SU-DHL-6 (cell line): Measurements from ENCODE around the gene ANKRD60.

Source experiments
- H2AFZ ChIP-seq: fragments of 200-600 bp; sonication (generic); 2 replicates; pipeline ENCODE4 v1.6.1; 2014; ENCODE audit warnings: low read depth, mild to moderate bottlenecking, moderate library complexity, mixed read lengths, antibody characterized with exemption, low read length; ENCODE audit not compliant: severe bottlenecking
- H3F3A ChIP-seq: fragments of 200-600 bp; shearing (Covaris generic); 2 replicates; pipeline ENCODE4 v1.6.0; 2016; ENCODE audit warnings: antibody characterized with exemption, mild to moderate bottlenecking; ENCODE audit not compliant: insufficient read depth
- H3K27ac ChIP-seq: fragments of 200-600 bp; sonication (generic); 2 replicates; pipeline ENCODE4 v1.5.1; 2016; ENCODE audit warnings: low read depth, mild to moderate bottlenecking, low read length, moderate library complexity, mixed read lengths
- H3K27me3 ChIP-seq: fragments of 200-600 bp; sonication (generic), shearing (Covaris generic); 2 replicates; pipeline ENCODE4 v1.6.0; 2014; ENCODE audit warnings: mild to moderate bottlenecking, low read length
- H3K36me3 ChIP-seq: fragments of 200-600 bp; sonication (generic); 2 replicates; pipeline ENCODE4 v1.6.1; 2014; ENCODE audit warnings: mild to moderate bottlenecking, low read length, mixed read lengths
- H3K4me2 ChIP-seq: fragments of 300-600, 200-600 bp; shearing (Covaris generic), sonication (generic); 2 replicates; pipeline ENCODE4 v1.6.0; 2014; ENCODE audit warnings: low read length, low read depth, mild to moderate bottlenecking; ENCODE audit not compliant: poor library complexity, severe bottlenecking
- H3K4me3 ChIP-seq: fragments of 200-600 bp; sonication (generic); 2 replicates; pipeline ENCODE4 v1.5.1; 2014; ENCODE audit warnings: antibody characterized with exemption, low read length, mild to moderate bottlenecking, mixed read lengths; ENCODE audit not compliant: insufficient read depth, poor library complexity, severe bottlenecking
- H3K79me2 ChIP-seq: fragments of 200-600 bp; sonication (generic); 2 replicates; pipeline ENCODE4 v1.6.1; 2014; ENCODE audit warnings: mild to moderate bottlenecking, low read length, moderate library complexity; ENCODE audit not compliant: insufficient read depth
- H3K9ac ChIP-seq: fragments of 200-600 bp; sonication (generic); 2 replicates; pipeline ENCODE4 v1.7.0; 2014; ENCODE audit warnings: mild to moderate bottlenecking, low read length
- H3K9me2 ChIP-seq: fragments of 200-600 bp; sonication (generic); replicated peaks from 2 replicates; pipeline ENCODE4 v1.6.1; 2014; ENCODE audit warnings: low read length; ENCODE audit not compliant: insufficient read depth
- H3K9me3 ChIP-seq: fragments of 200-600 bp; sonication (generic); 2 replicates; pipeline ENCODE4 v1.6.1; 2014; ENCODE audit warnings: low read length, mixed read lengths; ENCODE audit not compliant: insufficient read depth
- H4K20me1 ChIP-seq: fragments of 200-600 bp; sonication (generic); 2 replicates; pipeline ENCODE4 v1.6.1; 2014; ENCODE audit warnings: low read depth, mild to moderate bottlenecking, antibody characterized with exemption, low read length, moderate library complexity, mixed read lengths
- EZH2phosphoT487 ChIP-seq: fragments of 200-600 bp; sonication (generic), shearing (Covaris generic); conservative IDR thresholded peaks from 2 replicates; pipeline ENCODE4 v1.6.1; 2018; ENCODE audit warnings: mild to moderate bottlenecking, antibody characterized with exemption, low read length, moderate library complexity, mixed read lengths
- TF ChIP-seq, protein P1 (sequence below): fragments of 200-600 bp; sonication (generic); IDR thresholded peaks from one replicate; pipeline ENCODE4 v1.5.1; 2017; ENCODE audit warnings: antibody characterized with exemption, mild to moderate bottlenecking, low read length, moderate library complexity; ENCODE audit not compliant: insufficient read depth, poor library complexity, severe bottlenecking

ANKRD60 gene

DNA sequence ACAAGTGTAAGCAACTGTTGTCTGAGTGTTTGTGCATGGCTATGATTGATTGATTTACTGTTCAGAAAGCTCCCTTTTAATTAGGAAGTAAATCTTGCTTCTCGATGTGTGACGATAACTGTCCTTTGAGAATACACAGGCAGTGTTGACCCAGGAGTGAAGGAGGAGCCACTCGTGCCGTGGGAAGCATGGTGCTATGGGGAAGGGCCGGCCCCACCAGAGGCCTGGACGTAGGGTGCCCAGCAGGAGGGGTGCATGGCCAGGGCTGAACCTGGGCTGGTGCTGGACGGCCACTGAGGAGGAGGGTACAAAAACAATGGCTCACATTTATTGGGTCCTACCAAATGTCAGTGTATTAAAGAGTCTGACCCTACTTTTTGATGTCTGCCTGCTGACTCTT is 60.7 kb downstream of the ANKRD60 start:
- no peaks in the 10 kb centered on the region for H3K9me3 ChIP-seq
- no peaks in the 10 kb centered on the region for H4K20me1 ChIP-seq
- H3K79me2 ChIP-seq = no peaks in the 10 kb centered on the region
- no peak overlapping the region for H2AFZ ChIP-seq
- TF ChIP-seq, protein P1, sequence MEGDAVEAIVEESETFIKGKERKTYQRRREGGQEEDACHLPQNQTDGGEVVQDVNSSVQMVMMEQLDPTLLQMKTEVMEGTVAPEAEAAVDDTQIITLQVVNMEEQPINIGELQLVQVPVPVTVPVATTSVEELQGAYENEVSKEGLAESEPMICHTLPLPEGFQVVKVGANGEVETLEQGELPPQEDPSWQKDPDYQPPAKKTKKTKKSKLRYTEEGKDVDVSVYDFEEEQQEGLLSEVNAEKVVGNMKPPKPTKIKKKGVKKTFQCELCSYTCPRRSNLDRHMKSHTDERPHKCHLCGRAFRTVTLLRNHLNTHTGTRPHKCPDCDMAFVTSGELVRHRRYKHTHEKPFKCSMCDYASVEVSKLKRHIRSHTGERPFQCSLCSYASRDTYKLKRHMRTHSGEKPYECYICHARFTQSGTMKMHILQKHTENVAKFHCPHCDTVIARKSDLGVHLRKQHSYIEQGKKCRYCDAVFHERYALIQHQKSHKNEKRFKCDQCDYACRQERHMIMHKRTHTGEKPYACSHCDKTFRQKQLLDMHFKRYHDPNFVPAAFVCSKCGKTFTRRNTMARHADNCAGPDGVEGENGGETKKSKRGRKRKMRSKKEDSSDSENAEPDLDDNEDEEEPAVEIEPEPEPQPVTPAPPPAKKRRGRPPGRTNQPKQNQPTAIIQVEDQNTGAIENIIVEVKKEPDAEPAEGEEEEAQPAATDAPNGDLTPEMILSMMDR = no peak
- no peak for TF ChIP-seq EZH2phosphoT487
- no peak overlapping the region for H3K27ac ChIP-seq
- no peak overlapping the region for H3K4me3 ChIP-seq
- no peaks in the 10 kb centered on the region for H3F3A ChIP-seq
- no peak overlapping the region for H3K4me2 ChIP-seq
- no peaks in the 10 kb centered on the region for H3K27me3 ChIP-seq
- no peaks in the 10 kb centered on the region for H3K9me2 ChIP-seq
- no peak overlapping the region for H3K9ac ChIP-seq
- no peaks in the 10 kb centered on the region for H3K36me3 ChIP-seq
